OCI-LY1 (cell line): ENCODE measurements around the gene SARM1.

Experiments
- H2AFZ ChIP-seq: fragments of 200-600 bp; sonication (generic), shearing (Covaris generic); 2 replicates; pipeline ENCODE4 v1.6.0; 2014; ENCODE audit warnings: antibody characterized with exemption, mild to moderate bottlenecking, low read length
- H3F3A ChIP-seq: fragments of 200-600 bp; sonication (generic), shearing (Covaris generic); 2 replicates; pipeline ENCODE4 v1.6.0; 2014; ENCODE audit warnings: mild to moderate bottlenecking, antibody characterized with exemption, low read length, moderate library complexity; ENCODE audit not compliant: insufficient read depth
- H3K27ac ChIP-seq: fragments of 200-600 bp; sonication (generic); 2 replicates; pipeline ENCODE4 v1.5.1; 2014; ENCODE audit warnings: low read length, mixed run types, mild to moderate bottlenecking, low read depth; ENCODE audit not compliant: poor library complexity, severe bottlenecking
- H3K27me3 ChIP-seq: fragments of 200-600 bp; sonication (generic); 2 replicates; pipeline ENCODE4 v1.6.0; 2014; ENCODE audit warnings: antibody characterized with exemption, mild to moderate bottlenecking, low read length, moderate library complexity; ENCODE audit not compliant: insufficient read depth
- H3K36me3 ChIP-seq: fragments of 200-600 bp; sonication (generic); 2 replicates; pipeline ENCODE4 v1.6.1; 2014; ENCODE audit warnings: mild to moderate bottlenecking, antibody characterized with exemption, low read length, moderate library complexity, mixed read lengths; ENCODE audit not compliant: insufficient read depth
- H3K4me1 ChIP-seq: fragments of 200-600 bp; sonication (generic); 2 replicates; pipeline ENCODE4 v1.5.1; 2014; ENCODE audit warnings: mild to moderate bottlenecking, low read length, moderate library complexity; ENCODE audit not compliant: insufficient read depth, severe bottlenecking
- H3K4me2 ChIP-seq: fragments of 200-600 bp; sonication (generic), shearing (Covaris generic); 2 replicates; pipeline ENCODE4 v1.6.1; 2014; ENCODE audit warnings: low read length
- H3K4me3 ChIP-seq: fragments of 200-600 bp; sonication (generic); 2 replicates; pipeline ENCODE4 v1.5.1; 2014; ENCODE audit warnings: low read length, low read depth, mild to moderate bottlenecking, mixed read lengths; ENCODE audit not compliant: poor library complexity, severe bottlenecking
- H3K79me2 ChIP-seq: fragments of 200-600 bp; shearing (Covaris generic); 2 replicates; pipeline ENCODE4 v1.6.1; 2016; ENCODE audit warnings: mixed run types, low read length, mixed read lengths; ENCODE audit not compliant: insufficient read depth
- H3K9ac ChIP-seq: fragments of 200-600 bp; sonication (generic), shearing (Covaris generic); 2 replicates; pipeline ENCODE4 v1.6.1; 2014; ENCODE audit warnings: mild to moderate bottlenecking, low read length, mixed read lengths
- H3K9me2 ChIP-seq: fragments of 200-600 bp; sonication (generic), shearing (Covaris generic); 2 replicates; pipeline ENCODE4 v1.6.1; 2014; ENCODE audit warnings: low read depth, mild to moderate bottlenecking, low read length, mixed read lengths
- H3K9me3 ChIP-seq: fragments of 200-600 bp; shearing (Covaris generic); 2 replicates; pipeline ENCODE4 v1.6.1; 2014; ENCODE audit warnings: low read length, mixed read lengths
- H4K20me1 ChIP-seq: fragments of 200-600 bp; sonication (generic), shearing (Covaris generic); 2 replicates; pipeline ENCODE4 v1.6.0; 2016; ENCODE audit warnings: mild to moderate bottlenecking, low read length; ENCODE audit not compliant: insufficient read depth
- CTCF ChIP-seq: fragments of 200-600 bp; sonication (generic), shearing (Covaris generic); IDR thresholded peaks from 2 replicates; pipeline ENCODE4 v1.5.1; 2017; ENCODE audit warnings: mild to moderate bottlenecking, antibody characterized with exemption, low read length, moderate library complexity, mixed read lengths
- EZH2 ChIP-seq: fragments of 200-600 bp; sonication (generic), shearing (Covaris generic); IDR thresholded peaks from 2 replicates; pipeline ENCODE4 v1.8.0; 2017; ENCODE audit warnings: borderline replicate concordance, mixed run types, mild to moderate bottlenecking, antibody characterized with exemption, low read length, moderate library complexity, mixed read lengths

The SARM1 gene

DNA sequence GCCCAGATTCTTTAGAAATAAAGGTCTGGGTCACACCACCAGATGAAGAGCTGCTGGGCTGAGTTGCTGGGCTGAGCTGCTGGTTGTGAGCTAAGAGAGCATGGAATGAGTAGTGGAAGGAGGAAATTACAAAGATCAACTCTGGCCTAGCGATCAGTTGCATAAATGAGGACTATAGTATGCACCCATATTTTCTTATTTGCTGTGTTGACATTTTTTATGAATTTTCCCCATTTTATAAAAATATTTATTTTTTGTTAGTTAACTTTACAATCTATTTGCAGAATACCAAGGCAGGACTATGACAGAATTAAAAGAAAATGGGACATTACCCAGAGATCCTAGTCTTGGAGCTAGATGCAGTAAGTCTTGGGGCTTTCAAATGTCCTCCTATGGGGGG lies 78.4 kb downstream of the SARM1 start:
- Histone ChIP-seq H2AFZ (no peak overlapping the region), H3K9me2 (no peaks in the 10 kb centered on the region), H3K36me3 (no peaks in the 10 kb centered on the region), H3K4me1 (no peaks in the 10 kb centered on the region), H3K4me3 (no peak overlapping the region), H3F3A (no peaks in the 10 kb centered on the region), H3K27ac (no peak overlapping the region), H3K79me2 (no peaks in the 10 kb centered on the region), H3K9ac (no peak overlapping the region), H3K4me2 (no peak overlapping the region), H3K9me3 (peaks cover 4% of the 10 kb centered on the region; the same call in 1 of the 2 replicates), H3K27me3 (no peaks in the 10 kb centered on the region), H4K20me1 (no peaks in the 10 kb centered on the region)
- TF ChIP-seq EZH2, result no peak
- TF ChIP-seq CTCF, result no peak
